Measurements from ENCODE around the gene ZMIZ1. TPM values are rescaled to one million over a fixed set of nuclear protein-coding genes. Genes with fewer than 3 reads are reported as not detected.

The ZMIZ1 gene
- polyA plus RNA-seq, 1 donor from 2014 or later, result 4.6 TPM

- Mint-ChIP-seq H3K4me3 (no peak overlapping the region), H3K9me3 (no peaks in the 10 kb centered on the region), H3K27ac (peak overlapping the region in 1 of 3 donors; percentile 54)
Measured at GRCh38 chr10:79045566-79046175, 23.1 kb upstream of the ZMIZ1 start.

GRCh38 chr10:79046326-79046725 is 22.4 kb upstream of the ZMIZ1 start:
- Mint-ChIP-seq H3K27me3 (peaks cover 1% of the 10 kb centered on the region), H3K36me3 (no peaks in the 10 kb centered on the region), H3K27ac (no peak overlapping the region), H3K4me1 (peaks cover 11 to 16% (median 13%) of the 10 kb centered on the region in 3 donors), H3K9me3 (no peaks in the 10 kb centered on the region), H3K4me3 (no peak overlapping the region)

More at GRCh38 chr10:79045566-79046175, 23.1 kb upstream of the ZMIZ1 start:
- Mint-ChIP-seq H3K27me3 (no peaks in the 10 kb centered on the region), H3K36me3 (no peaks in the 10 kb centered on the region), H3K4me1 (peaks cover 11 to 16% (median 13%) of the 10 kb centered on the region in 3 donors)

GRCh38 chr10:79046741-79047583 is 21.8 kb upstream of the ZMIZ1 start:
- H3K27ac Mint-ChIP-seq, result no peak overlapping the region

GRCh38 chr10:79047584-79047874 is 21.2 kb upstream of the ZMIZ1 start:
- Mint-ChIP-seq H3K36me3 (no peaks in the 10 kb centered on the region), H3K4me1 (peaks cover 8 to 16% (median 11%) of the 10 kb centered on the region in 3 donors), H3K4me3 (peak overlapping the region in 1 of 4 donors; percentile 63), H3K9me3 (no peaks in the 10 kb centered on the region), H3K27me3 (peaks cover 6% of the 10 kb centered on the region), H3K27ac (no peak overlapping the region)

More at GRCh38 chr10:79046741-79047583, 21.8 kb upstream of the ZMIZ1 start:
- Mint-ChIP-seq H3K4me3 (peak overlapping the region in 1 of 4 donors; percentile 63), H3K27me3 (peaks cover 6% of the 10 kb centered on the region), H3K36me3 (no peaks in the 10 kb centered on the region), H3K4me1 (peaks cover 11 to 16% (median 13%) of the 10 kb centered on the region in 3 donors), H3K9me3 (no peaks in the 10 kb centered on the region)

- peaks cover 6% of the 10 kb centered on the region for H3K27me3 Mint-ChIP-seq
- no peaks in the 10 kb centered on the region for H3K36me3 Mint-ChIP-seq
- H3K27ac Mint-ChIP-seq, result peak overlapping the region in 1 of 3 donors; percentile 96
- peaks cover 5 to 16% (median 11%) of the 10 kb centered on the region in 3 donors for H3K4me1 Mint-ChIP-seq
- no peaks in the 10 kb centered on the region for H3K9me3 Mint-ChIP-seq
- H3K4me3 Mint-ChIP-seq, result peak overlapping the region in 3 of 4 donors; percentile 68 to 90 (median 74)
Measured at GRCh38 chr10:79047875-79048638, 20.7 kb upstream of the ZMIZ1 start.

- Mint-ChIP-seq H3K4me3 (peak overlapping the region in 2 of 4 donors; percentile 57 to 74), H3K9me3 (no peaks in the 10 kb centered on the region), H3K36me3 (no peaks in the 10 kb centered on the region), H3K27ac (peak overlapping the region in 1 of 3 donors; percentile 96), H3K27me3 (peaks cover 6% of the 10 kb centered on the region), H3K4me1 (peaks cover 5 to 14% (median 11%) of the 10 kb centered on the region in 3 donors)
Measured at GRCh38 chr10:79048639-79049550, 19.9 kb upstream of the ZMIZ1 start.

- Mint-ChIP-seq H3K27ac (peak overlapping the region in 1 of 3 donors; percentile 58), H3K4me3 (peak overlapping the region in 1 of 4 donors; percentile 72), H3K27me3 (peaks cover 8% of the 10 kb centered on the region), H3K9me3 (no peaks in the 10 kb centered on the region), H3K4me1 (peaks cover 5 to 14% (median 11%) of the 10 kb centered on the region in 3 donors), H3K36me3 (no peaks in the 10 kb centered on the region)
Measured at GRCh38 chr10:79049931-79050895, 18.6 kb upstream of the ZMIZ1 start.

GRCh38 chr10:79050896-79051555 is 17.7 kb upstream of the ZMIZ1 start:
- H3K9me3 Mint-ChIP-seq, result no peaks in the 10 kb centered on the region
- H3K4me1 Mint-ChIP-seq, result peaks cover 5 to 11% (median 11%) of the 10 kb centered on the region in 3 donors
- peak overlapping the region in 1 of 4 donors; percentile 72 for H3K4me3 Mint-ChIP-seq
- H3K27ac Mint-ChIP-seq, result no peak overlapping the region
- peaks cover 8% of the 10 kb centered on the region for H3K27me3 Mint-ChIP-seq
- no peaks in the 10 kb centered on the region for H3K36me3 Mint-ChIP-seq

GRCh38 chr10:79051766-79052165 is 17.0 kb upstream of the ZMIZ1 start:
- Mint-ChIP-seq H3K27ac (no peak overlapping the region), H3K36me3 (no peaks in the 10 kb centered on the region), H3K27me3 (peaks cover 8% of the 10 kb centered on the region), H3K9me3 (no peaks in the 10 kb centered on the region), H3K4me1 (peaks cover 5 to 11% (median 11%) of the 10 kb centered on the region in 3 donors), H3K4me3 (no peak overlapping the region)

- Mint-ChIP-seq H3K27me3 (peaks cover 9% of the 10 kb centered on the region), H3K36me3 (no peaks in the 10 kb centered on the region), H3K4me3 (no peak overlapping the region), H3K27ac (no peak overlapping the region), H3K9me3 (no peaks in the 10 kb centered on the region), H3K4me1 (peaks cover 2 to 10% (median 9%) of the 10 kb centered on the region in 3 donors)
Measured at GRCh38 chr10:79052291-79053080, 16.3 kb upstream of the ZMIZ1 start.

GRCh38 chr10:79053081-79053434 is 15.7 kb upstream of the ZMIZ1 start:
- Mint-ChIP-seq H3K27ac (no peak overlapping the region), H3K36me3 (no peaks in the 10 kb centered on the region), H3K4me3 (peak overlapping the region in 1 of 4 donors; percentile 60), H3K9me3 (no peaks in the 10 kb centered on the region), H3K4me1 (peaks cover 0 to 9% (median 7%) of the 10 kb centered on the region in 3 donors), H3K27me3 (peaks cover 10% of the 10 kb centered on the region)

- H3K36me3 Mint-ChIP-seq, result no peaks in the 10 kb centered on the region
- H3K27ac Mint-ChIP-seq, result no peak overlapping the region
- no peak overlapping the region for H3K4me3 Mint-ChIP-seq
- H3K4me1 Mint-ChIP-seq, result peaks cover 0 to 6% (median 3%) of the 10 kb centered on the region in 3 donors
- peaks cover 10% of the 10 kb centered on the region for H3K27me3 Mint-ChIP-seq
- no peaks in the 10 kb centered on the region for H3K9me3 Mint-ChIP-seq
Measured at GRCh38 chr10:79053481-79054202, 15.1 kb upstream of the ZMIZ1 start.

Measured in IgD-negative memory B cell (primary cell).